Measurements from ENCODE around the gene RNH1.

Gene RNH1

GRCh38 chr11:454801-455565 is 52.1 kb downstream of the RNH1 start:
- FAIRE-seq: no peak

- FAIRE-seq: no peak
Measured at GRCh38 chr11:454043-454442, 53.0 kb downstream of the RNH1 start.

DNA sequence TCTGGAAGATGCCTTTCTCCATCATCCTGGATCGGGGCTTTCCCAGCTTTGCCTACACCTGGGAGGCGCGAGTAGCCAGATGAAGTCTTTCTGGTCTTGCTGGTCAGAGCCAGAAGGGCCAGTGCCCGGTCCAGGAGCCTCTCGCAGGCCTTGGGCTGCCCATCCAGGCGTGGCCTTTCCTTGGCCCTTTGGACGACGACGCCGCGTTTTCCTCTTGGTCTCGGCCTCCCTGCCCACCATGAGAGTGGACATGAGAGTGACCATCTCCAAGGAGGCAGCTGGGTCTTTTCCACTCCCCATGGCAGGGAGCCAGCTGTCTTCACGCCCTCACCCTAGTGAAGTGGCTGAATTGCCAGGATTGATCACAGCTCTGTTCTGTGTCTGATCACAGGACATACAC is 53.5 kb downstream of the RNH1 start:
- FAIRE-seq: no peak

DNA sequence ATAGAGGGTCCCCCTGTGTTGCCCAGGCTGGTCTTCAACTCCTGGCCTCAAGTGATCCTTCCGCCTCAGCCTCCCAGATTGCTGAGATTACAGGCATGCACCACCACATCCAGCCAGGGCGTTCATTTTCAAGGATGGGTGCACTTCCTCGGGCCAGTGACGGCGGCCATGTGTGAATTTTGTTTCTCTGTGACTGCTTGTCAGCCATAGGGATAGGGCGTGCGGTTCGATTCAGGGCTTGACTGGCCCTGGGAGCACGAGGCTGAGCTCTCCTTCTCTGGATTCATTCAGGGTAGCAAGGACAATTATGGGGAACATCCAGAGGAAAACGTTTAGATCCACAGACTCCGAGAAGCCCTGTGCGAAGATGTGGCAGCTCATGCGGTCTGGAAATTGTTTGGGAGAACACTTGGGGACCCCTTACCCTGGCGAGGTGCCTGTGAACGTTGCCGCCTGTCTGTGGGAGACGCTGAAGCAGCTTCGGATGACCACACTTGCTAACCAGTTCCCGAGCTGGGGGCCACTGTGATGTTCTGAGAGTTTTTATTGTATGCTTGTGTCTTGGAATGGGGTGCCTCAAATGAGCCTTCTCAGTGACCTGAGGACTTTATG is 54.0 kb downstream of the RNH1 start:
- no peak for FAIRE-seq

- no peak for FAIRE-seq
Measured at GRCh38 chr11:452203-452744, 54.8 kb downstream of the RNH1 start.

DNA sequence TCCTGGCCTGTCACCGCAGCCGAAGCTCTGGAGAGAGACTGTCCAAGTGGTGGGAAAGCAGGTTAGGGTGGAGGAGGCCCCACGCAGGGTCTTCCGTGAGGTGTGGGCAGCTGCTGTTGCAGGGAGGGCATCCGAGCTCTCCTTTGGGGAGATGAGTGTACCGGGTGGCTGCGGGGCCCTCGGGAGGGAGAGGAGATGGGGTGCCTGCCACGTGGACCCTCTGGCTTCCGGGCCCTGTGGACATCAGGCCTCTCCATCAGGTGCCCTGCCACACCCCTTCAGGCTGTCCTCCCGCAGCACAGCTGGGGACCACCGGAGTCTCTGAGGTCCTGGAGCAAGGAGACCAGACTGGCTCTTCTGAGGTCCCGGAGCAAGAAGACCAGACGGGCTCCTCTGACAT is 55.3 kb downstream of the RNH1 start:
- no peak for FAIRE-seq

- FAIRE-seq: no peak
Measured at GRCh38 chr11:450809-451451, 56.1 kb downstream of the RNH1 start.

- peak; percentile 95 for FAIRE-seq
Measured at GRCh38 chr11:449889-450808, 56.9 kb downstream of the RNH1 start, which contains the start of gene PTDSS2. Gene PTDSS2 (plus strand): TSS chr11:450279. CDS start chr11:450456, 177 bp downstream.

DNA sequence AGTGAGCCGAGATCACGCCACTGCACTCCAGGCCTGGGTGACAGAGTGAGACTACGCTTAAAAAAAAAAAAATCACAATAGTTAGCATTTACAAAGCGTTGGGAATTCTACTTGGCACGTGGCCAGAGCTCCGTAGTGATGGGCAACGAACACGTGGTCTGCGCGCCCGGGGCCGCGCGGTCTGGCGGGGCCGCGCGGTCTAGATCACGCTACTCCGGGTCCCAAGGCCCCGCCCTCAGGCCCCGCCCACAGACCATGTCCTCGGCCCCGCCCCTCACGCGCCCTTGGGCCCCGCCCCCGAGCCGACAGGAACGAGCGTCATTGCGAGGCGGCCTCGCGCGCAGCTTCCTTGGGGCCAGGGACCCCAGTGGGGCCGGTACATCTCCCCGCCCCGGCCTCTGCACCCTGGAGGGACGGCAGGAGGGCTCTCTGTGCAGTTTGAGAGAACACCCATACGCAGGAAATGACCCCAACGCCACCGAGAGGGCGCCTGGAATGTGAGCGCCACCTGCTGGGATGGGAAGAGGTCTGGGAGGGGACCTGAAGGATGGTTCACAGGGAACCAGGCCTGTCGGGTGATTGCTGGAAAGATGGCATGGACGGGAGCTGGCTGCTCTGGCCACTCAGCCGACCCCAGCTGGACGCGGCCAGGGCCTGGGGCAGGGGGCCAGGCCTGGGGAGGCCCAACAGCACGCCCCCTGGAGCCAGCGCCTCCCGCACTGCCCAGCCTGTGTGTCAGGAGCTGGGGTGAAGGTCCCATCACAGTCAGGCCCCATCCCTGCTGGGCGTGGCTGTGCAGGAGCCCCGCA is 58.9 kb downstream of the RNH1 start:
- no peak for FAIRE-seq

DNA sequence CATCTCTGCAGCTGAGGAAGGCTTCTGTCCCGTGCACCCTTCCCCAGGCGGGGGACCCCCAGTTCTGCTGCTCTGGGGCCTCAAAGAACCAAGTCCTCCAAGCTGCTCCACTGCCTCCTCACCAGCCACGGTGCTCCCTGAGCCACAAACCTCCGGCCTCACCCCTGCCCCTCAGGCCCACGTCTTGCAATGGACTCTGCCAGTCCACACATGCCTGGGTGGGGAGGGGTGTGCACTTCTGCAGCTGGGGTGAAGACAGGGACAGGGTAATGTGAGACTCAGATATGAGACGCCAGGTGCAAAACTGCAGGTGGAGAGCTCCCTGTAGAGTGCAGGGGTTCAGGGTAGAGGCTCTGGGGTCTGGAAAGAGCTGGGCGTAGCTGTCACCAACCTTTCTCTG is 60.2 kb downstream of the RNH1 start:
- no peak for FAIRE-seq

DNA sequence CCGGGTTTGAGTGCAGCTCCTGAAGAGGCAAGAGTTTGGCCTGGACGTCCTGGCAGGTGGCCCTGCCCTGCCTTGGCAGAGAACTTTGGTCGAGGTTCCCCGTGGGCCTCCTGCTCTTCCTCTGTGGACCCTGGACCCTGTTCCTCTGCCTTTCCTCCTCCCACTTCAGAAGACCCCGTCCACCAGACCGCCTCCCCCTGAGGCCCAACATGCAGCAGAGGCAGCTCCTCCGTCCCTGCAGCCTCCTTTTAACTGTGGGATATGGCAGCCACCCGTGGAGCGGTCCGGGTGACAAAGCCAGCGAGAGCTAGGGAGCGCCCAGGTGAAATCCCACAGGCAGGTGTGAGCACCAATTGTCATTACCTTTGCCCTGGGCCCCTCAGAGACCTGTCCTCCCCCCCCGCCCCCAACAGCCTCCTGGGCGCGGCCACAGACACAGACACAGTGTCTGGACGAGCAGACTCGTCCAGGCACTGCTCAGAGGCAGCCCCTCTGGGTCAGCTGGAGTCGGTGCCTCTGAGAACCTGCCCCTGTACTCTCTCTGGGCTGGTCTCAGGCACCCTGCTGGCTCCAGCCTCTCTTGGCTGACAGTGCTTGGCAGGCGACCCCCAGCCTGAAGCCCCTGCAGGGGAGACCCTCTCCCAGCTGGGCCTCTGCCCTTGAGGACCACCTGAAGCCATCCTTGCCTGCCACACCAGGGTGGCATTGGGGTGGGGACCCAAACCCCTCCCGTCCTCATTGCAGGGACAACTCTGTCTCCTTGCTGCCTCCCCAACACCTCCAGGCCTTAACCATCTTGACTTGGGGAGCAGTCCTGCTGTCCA is 61.1 kb downstream of the RNH1 start:
- FAIRE-seq: no peak

Data from G401.6 (cell line).